ENCODE data around the gene SYNDIG1.

SYNDIG1 gene

GRCh38 chr20:24582373-24583168, 113.1 kb downstream of the SYNDIG1 start:
- Histone ChIP-seq H4K12ac (ENCODE audit: low read depth, low read length) (no peak overlapping the region), H3K27me3 (ENCODE audit: insufficient read depth, low read length) (no peaks in the 10 kb centered on the region), H3K4ac (ENCODE audit: low read depth, low read length) (no peak overlapping the region), H3K18ac (ENCODE audit: low read length) (no peak overlapping the region), H3K4me2 (ENCODE audit: low read length) (no peak overlapping the region), H3K9me3 (ENCODE audit: insufficient read depth, low read depth, low read length) (peaks cover 7% of the 10 kb centered on the region), H3K4me3 (ENCODE audit: low read depth, low read length) (peak overlapping the region; percentile 27), H3K9ac (ENCODE audit: low read length) (no peak overlapping the region), H4K8ac (ENCODE audit: low read depth, low read length) (no peak overlapping the region), H2BK12ac (ENCODE audit: low read length) (no peak overlapping the region), H3K36me3 (ENCODE audit: control insufficient read depth in 1 of 2, insufficient read depth in 2 of 2, low read length in 2 of 2) (peaks cover 0 to 3% of the 10 kb centered on the region in 2 experiments), H3K27ac (ENCODE audit: low read depth, low read length) (no peak overlapping the region), H3K79me2 (ENCODE audit: control insufficient read depth, insufficient read depth, low read length, poor library complexity) (no peaks in the 10 kb centered on the region), H2AFZ (ENCODE audit: insufficient read depth, low read length, poor library complexity) (no peak overlapping the region), H2BK120ac (ENCODE audit: insufficient read depth, low read length, poor library complexity) (no peak overlapping the region), H2BK5ac (ENCODE audit: low read depth, low read length, poor library complexity) (no peak overlapping the region), H3K4me1 (ENCODE audit: control insufficient read depth in 1 of 2, insufficient read depth in 2 of 2, low read length in 2 of 2) (peaks cover 5 to 6% of the 10 kb centered on the region in 2 experiments), H4K91ac (ENCODE audit: low read depth, low read length) (no peak overlapping the region), H2AK5ac (ENCODE audit: low read length) (no peak overlapping the region), H3K79me1 (ENCODE audit: low read length) (no peaks in the 10 kb centered on the region), H3K23ac (ENCODE audit: low read length) (no peak overlapping the region), H3K14ac (ENCODE audit: low read length) (no peak overlapping the region)
- WGBS (ENCODE audit: extremely low coverage, insufficient coverage, insufficient read length), result no CpG with 5 or more reads among the region's 15 CpGs
- DNase-seq, result no peak

- Histone ChIP-seq H2BK5ac (ENCODE audit: low read depth, low read length, poor library complexity) (no peak overlapping the region), H3K4me1 (ENCODE audit: control insufficient read depth in 1 of 2, insufficient read depth in 2 of 2, low read length in 2 of 2) (peaks cover 5 to 6% of the 10 kb centered on the region in 2 experiments), H3K9ac (ENCODE audit: low read length) (no peak overlapping the region), H4K91ac (ENCODE audit: low read depth, low read length) (no peak overlapping the region), H3K14ac (ENCODE audit: low read length) (no peak overlapping the region), H3K79me2 (ENCODE audit: control insufficient read depth, insufficient read depth, low read length, poor library complexity) (no peaks in the 10 kb centered on the region), H3K9me3 (ENCODE audit: insufficient read depth, low read depth, low read length) (peaks cover 8% of the 10 kb centered on the region), H2AK5ac (ENCODE audit: low read length) (no peak overlapping the region), H4K12ac (ENCODE audit: low read depth, low read length) (no peak overlapping the region), H3K79me1 (ENCODE audit: low read length) (no peaks in the 10 kb centered on the region), H2BK120ac (ENCODE audit: insufficient read depth, low read length, poor library complexity) (no peak overlapping the region), H3K18ac (ENCODE audit: low read length) (no peak overlapping the region), H3K4ac (ENCODE audit: low read depth, low read length) (no peak overlapping the region), H4K8ac (ENCODE audit: low read depth, low read length) (no peak overlapping the region), H3K23ac (ENCODE audit: low read length) (no peak overlapping the region), H2AFZ (ENCODE audit: insufficient read depth, low read length, poor library complexity) (no peak overlapping the region), H3K36me3 (ENCODE audit: control insufficient read depth in 1 of 2, insufficient read depth in 2 of 2, low read length in 2 of 2) (peaks cover 0 to 3% of the 10 kb centered on the region in 2 experiments), H3K27me3 (ENCODE audit: insufficient read depth, low read length) (no peaks in the 10 kb centered on the region), H3K27ac (ENCODE audit: low read depth, low read length) (no peak overlapping the region), H3K4me3 (ENCODE audit: low read depth, low read length) (no peak overlapping the region), H3K4me2 (ENCODE audit: low read length) (no peak overlapping the region), H2BK12ac (ENCODE audit: low read length) (no peak overlapping the region)
- DNase-seq, result no peak
- WGBS (ENCODE audit: extremely low coverage, insufficient coverage, insufficient read length), result no CpG with 5 or more reads among the region's 13 CpGs
These were observed 113.9 kb downstream of the SYNDIG1 start for GRCh38 chr20:24583169-24583792.

- peaks cover 9% of the 10 kb centered on the region for H3K9me3 ChIP-seq (ENCODE audit: insufficient read depth, low read depth, low read length)
- H4K12ac ChIP-seq (ENCODE audit: low read depth, low read length), result no peak overlapping the region
- no peaks in the 10 kb centered on the region for H3K79me2 ChIP-seq (ENCODE audit: control insufficient read depth, insufficient read depth, low read length, poor library complexity)
- peaks cover 5 to 6% of the 10 kb centered on the region in 2 experiments for H3K4me1 ChIP-seq (ENCODE audit: control insufficient read depth in 1 of 2, insufficient read depth in 2 of 2, low read length in 2 of 2)
- no peak overlapping the region for H3K4me2 ChIP-seq (ENCODE audit: low read length)
- H2BK120ac ChIP-seq (ENCODE audit: insufficient read depth, low read length, poor library complexity), result no peak overlapping the region
- H2BK5ac ChIP-seq (ENCODE audit: low read depth, low read length, poor library complexity), result no peak overlapping the region
- H4K8ac ChIP-seq (ENCODE audit: low read depth, low read length), result no peak overlapping the region
- H3K27me3 ChIP-seq (ENCODE audit: insufficient read depth, low read length), result no peaks in the 10 kb centered on the region
- DNase-seq, result no peak
- H2AFZ ChIP-seq (ENCODE audit: insufficient read depth, low read length, poor library complexity), result no peak overlapping the region
- no peak overlapping the region for H3K4ac ChIP-seq (ENCODE audit: low read depth, low read length)
- H2BK12ac ChIP-seq (ENCODE audit: low read length), result no peak overlapping the region
- no CpG with 5 or more reads among the region's 9 CpGs for WGBS (ENCODE audit: extremely low coverage, insufficient coverage, insufficient read length)
- no peak overlapping the region for H3K14ac ChIP-seq (ENCODE audit: low read length)
- no peak overlapping the region for H3K23ac ChIP-seq (ENCODE audit: low read length)
- H3K79me1 ChIP-seq (ENCODE audit: low read length), result no peaks in the 10 kb centered on the region
- no peak overlapping the region for H3K4me3 ChIP-seq (ENCODE audit: low read depth, low read length)
- no peak overlapping the region for H2AK5ac ChIP-seq (ENCODE audit: low read length)
- no peak overlapping the region for H3K9ac ChIP-seq (ENCODE audit: low read length)
- peaks cover 0 to 3% of the 10 kb centered on the region in 2 experiments for H3K36me3 ChIP-seq (ENCODE audit: control insufficient read depth in 1 of 2, insufficient read depth in 2 of 2, low read length in 2 of 2)
- no peak overlapping the region for H4K91ac ChIP-seq (ENCODE audit: low read depth, low read length)
- H3K18ac ChIP-seq (ENCODE audit: low read length), result no peak overlapping the region
- no peak overlapping the region for H3K27ac ChIP-seq (ENCODE audit: low read depth, low read length)
These were observed 114.6 kb downstream of the SYNDIG1 start for GRCh38 chr20:24584078-24584477.

- H4K91ac ChIP-seq (ENCODE audit: low read depth, low read length), result no peak overlapping the region
- H4K8ac ChIP-seq (ENCODE audit: low read depth, low read length), result no peak overlapping the region
- H3K79me2 ChIP-seq (ENCODE audit: control insufficient read depth, insufficient read depth, low read length, poor library complexity), result no peaks in the 10 kb centered on the region
- no peak overlapping the region for H3K4ac ChIP-seq (ENCODE audit: low read depth, low read length)
- peaks cover 5 to 6% of the 10 kb centered on the region in 2 experiments for H3K4me1 ChIP-seq (ENCODE audit: control insufficient read depth in 1 of 2, insufficient read depth in 2 of 2, low read length in 2 of 2)
- WGBS (ENCODE audit: extremely low coverage, insufficient coverage, insufficient read length), result no CpG with 5 or more reads among the region's 26 CpGs
- H3K14ac ChIP-seq (ENCODE audit: low read length), result no peak overlapping the region
- no peak overlapping the region for H3K18ac ChIP-seq (ENCODE audit: low read length)
- no peak overlapping the region for H3K9ac ChIP-seq (ENCODE audit: low read length)
- H3K9me3 ChIP-seq (ENCODE audit: insufficient read depth, low read depth, low read length), result peaks cover 9% of the 10 kb centered on the region
- no peak overlapping the region for H2AFZ ChIP-seq (ENCODE audit: insufficient read depth, low read length, poor library complexity)
- H3K36me3 ChIP-seq (ENCODE audit: control insufficient read depth in 1 of 2, insufficient read depth in 2 of 2, low read length in 2 of 2), result peaks cover 0 to 3% of the 10 kb centered on the region in 2 experiments
- no peaks in the 10 kb centered on the region for H3K79me1 ChIP-seq (ENCODE audit: low read length)
- H3K27ac ChIP-seq (ENCODE audit: low read depth, low read length), result no peak overlapping the region
- H2BK120ac ChIP-seq (ENCODE audit: insufficient read depth, low read length, poor library complexity), result no peak overlapping the region
- H2AK5ac ChIP-seq (ENCODE audit: low read length), result no peak overlapping the region
- no peaks in the 10 kb centered on the region for H3K27me3 ChIP-seq (ENCODE audit: insufficient read depth, low read length)
- H2BK5ac ChIP-seq (ENCODE audit: low read depth, low read length, poor library complexity), result no peak overlapping the region
- H2BK12ac ChIP-seq (ENCODE audit: low read length), result no peak overlapping the region
- H3K4me2 ChIP-seq (ENCODE audit: low read length), result no peak overlapping the region
- H3K23ac ChIP-seq (ENCODE audit: low read length), result no peak overlapping the region
- H4K12ac ChIP-seq (ENCODE audit: low read depth, low read length), result no peak overlapping the region
- no peak overlapping the region for H3K4me3 ChIP-seq (ENCODE audit: low read depth, low read length)
- DNase-seq, result no peak
These were observed 115.3 kb downstream of the SYNDIG1 start for GRCh38 chr20:24584538-24585356.
